Activated naive CD4-positive, alpha-beta T cell treated with anti-CD3 and anti-CD28 coated beads, Interleukin-2, amount 50 U/mL, for 24 hours (primary cell): Measurements from ENCODE around the gene TTC19.
"Not testable (repeated sequence)": the region's sequence is repeated elsewhere in the genome, so short reads cannot be mapped to it uniquely, and the experiment has no call there.

Experiments used
- H3K27ac Mint-ChIP-seq: one replicate; pipeline ENCODE4 v1.8.0; 2021; ENCODE audit warnings: mild to moderate bottlenecking, mixed read lengths
- H3K27me3 Mint-ChIP-seq: one replicate; pipeline ENCODE4 v1.8.0; 2021; ENCODE audit warnings: mixed read lengths
- H3K36me3 Mint-ChIP-seq: one replicate; pipeline ENCODE4 v1.8.0; 2021; ENCODE audit warnings: mixed read lengths
- H3K4me1 Mint-ChIP-seq: one replicate; pipeline ENCODE4 v1.8.0; 2021; ENCODE audit warnings: mixed read lengths
- H3K4me3 Mint-ChIP-seq: one replicate; pipeline ENCODE4 v1.8.0; 2021; ENCODE audit warnings: mild to moderate bottlenecking, mixed read lengths
- H3K9me3 Mint-ChIP-seq: one replicate; pipeline ENCODE4 v1.8.0; 2021; ENCODE audit warnings: mixed read lengths

The TTC19 gene

GRCh38 chr17:15967706-15968399 lies 31.8 kb upstream of the TTC19 start:
- Mint-ChIP-seq H3K4me3 (no peak overlapping the region), H3K36me3 (no peaks in the 10 kb centered on the region), H3K27ac (no peak overlapping the region), H3K4me1 (peaks cover 8% of the 10 kb centered on the region), H3K9me3 (no peaks in the 10 kb centered on the region), H3K27me3 (peaks cover 2% of the 10 kb centered on the region)

GRCh38 chr17:15969463-15969862 lies 30.2 kb upstream of the TTC19 start:
- peaks cover 8% of the 10 kb centered on the region for H3K4me1 Mint-ChIP-seq
- no peaks in the 10 kb centered on the region for H3K9me3 Mint-ChIP-seq
- H3K27me3 Mint-ChIP-seq, result peaks cover 2% of the 10 kb centered on the region
- H3K36me3 Mint-ChIP-seq, result no peaks in the 10 kb centered on the region
- no peak overlapping the region for H3K4me3 Mint-ChIP-seq
- no peak overlapping the region for H3K27ac Mint-ChIP-seq

DNA sequence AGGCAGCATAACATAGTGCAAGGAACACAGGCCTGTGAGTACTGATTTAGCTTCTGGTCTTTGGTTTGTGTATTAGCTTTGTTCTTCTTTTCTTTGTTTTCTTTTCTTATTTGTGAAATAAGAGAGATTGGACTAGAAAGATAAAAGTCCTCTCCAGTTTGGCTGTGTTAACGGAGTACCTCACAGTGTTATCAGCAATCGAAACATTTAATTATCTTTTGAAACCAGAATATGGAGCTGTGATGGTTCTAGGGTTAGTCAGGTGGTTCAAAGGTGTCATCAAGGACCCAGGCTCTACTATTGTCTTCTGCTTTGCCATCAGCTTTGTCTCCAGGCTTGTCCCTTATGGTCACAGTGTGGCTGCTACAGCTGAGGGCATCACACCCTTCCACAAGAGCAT lies 29.1 kb upstream of the TTC19 start:
- Mint-ChIP-seq H3K4me1 (peaks cover 8% of the 10 kb centered on the region), H3K9me3 (no peaks in the 10 kb centered on the region), H3K27me3 (peaks cover 2% of the 10 kb centered on the region), H3K4me3 (no peak overlapping the region), H3K36me3 (no peaks in the 10 kb centered on the region), H3K27ac (no peak overlapping the region)

GRCh38 chr17:15971098-15971678 lies 28.4 kb upstream of the TTC19 start:
- Mint-ChIP-seq H3K9me3 (no peaks in the 10 kb centered on the region), H3K27me3 (peaks cover 2% of the 10 kb centered on the region), H3K36me3 (no peaks in the 10 kb centered on the region), H3K4me3 (no peak overlapping the region), H3K27ac (no peak overlapping the region), H3K4me1 (peaks cover 8% of the 10 kb centered on the region)

GRCh38 chr17:15971882-15972281 lies 27.7 kb upstream of the TTC19 start:
- H3K36me3 Mint-ChIP-seq, result peaks cover 2% of the 10 kb centered on the region
- peaks cover 2% of the 10 kb centered on the region for H3K27me3 Mint-ChIP-seq
- peaks cover 4% of the 10 kb centered on the region for H3K4me1 Mint-ChIP-seq
- no peaks in the 10 kb centered on the region for H3K9me3 Mint-ChIP-seq
- H3K4me3 Mint-ChIP-seq, result no peak overlapping the region
- H3K27ac Mint-ChIP-seq, result no peak overlapping the region

GRCh38 chr17:15972497-15972951 lies 27.1 kb upstream of the TTC19 start:
- H3K27me3 Mint-ChIP-seq, result peaks cover 2% of the 10 kb centered on the region
- H3K27ac Mint-ChIP-seq, result no peak overlapping the region
- H3K4me1 Mint-ChIP-seq, result peaks cover 4% of the 10 kb centered on the region
- no peak overlapping the region for H3K4me3 Mint-ChIP-seq
- H3K36me3 Mint-ChIP-seq, result peaks cover 3% of the 10 kb centered on the region
- no peaks in the 10 kb centered on the region for H3K9me3 Mint-ChIP-seq

DNA sequence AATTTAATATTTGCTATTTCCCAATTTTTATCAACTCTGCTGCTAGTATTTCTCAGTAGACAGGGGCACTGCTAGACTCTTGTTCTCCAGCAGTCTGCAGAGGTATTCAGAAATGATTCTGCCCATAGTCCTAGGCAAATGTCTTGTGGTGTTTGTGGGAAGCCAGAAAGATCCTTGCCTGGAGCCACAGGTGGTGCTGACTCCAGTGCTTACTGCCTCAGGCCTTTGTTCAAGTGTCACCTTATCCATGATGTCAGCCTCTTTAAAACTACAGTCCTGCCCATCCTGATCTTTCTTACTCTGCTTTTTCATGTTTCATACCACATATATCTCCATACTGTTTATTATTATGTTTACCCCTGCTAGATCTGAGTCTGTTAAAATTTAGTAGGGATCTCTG lies 26.6 kb upstream of the TTC19 start:
- Mint-ChIP-seq H3K27ac (no peak overlapping the region), H3K27me3 (peaks cover 2% of the 10 kb centered on the region), H3K9me3 (no peaks in the 10 kb centered on the region), H3K36me3 (peaks cover 6% of the 10 kb centered on the region), H3K4me3 (no peak overlapping the region), H3K4me1 (no peaks in the 10 kb centered on the region)

DNA sequence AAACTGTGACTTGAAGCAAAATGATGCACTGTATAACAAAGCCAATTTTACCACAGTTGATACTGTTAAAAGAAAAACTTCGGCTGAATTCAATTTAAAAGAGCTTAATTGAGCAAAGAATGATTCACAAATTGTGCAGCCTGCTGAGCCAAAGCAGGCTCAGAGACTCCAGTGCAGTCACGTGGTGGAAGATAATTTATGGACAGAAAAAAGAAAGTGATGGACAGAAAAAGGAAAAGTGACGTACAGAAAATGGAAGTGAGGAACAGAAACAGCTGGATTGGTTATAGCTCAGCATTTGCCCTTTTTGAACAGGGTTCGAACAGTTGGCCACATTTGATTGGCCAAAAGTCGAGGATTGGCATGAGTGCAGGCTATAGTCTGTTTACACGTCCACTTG lies 25.8 kb upstream of the TTC19 start:
- Mint-ChIP-seq H3K27ac (peak overlapping the region; percentile 33), H3K36me3 (peaks cover 7% of the 10 kb centered on the region), H3K27me3 (no peaks in the 10 kb centered on the region), H3K9me3 (no peaks in the 10 kb centered on the region), H3K4me1 (no peaks in the 10 kb centered on the region), H3K4me3 (no peak overlapping the region)

DNA sequence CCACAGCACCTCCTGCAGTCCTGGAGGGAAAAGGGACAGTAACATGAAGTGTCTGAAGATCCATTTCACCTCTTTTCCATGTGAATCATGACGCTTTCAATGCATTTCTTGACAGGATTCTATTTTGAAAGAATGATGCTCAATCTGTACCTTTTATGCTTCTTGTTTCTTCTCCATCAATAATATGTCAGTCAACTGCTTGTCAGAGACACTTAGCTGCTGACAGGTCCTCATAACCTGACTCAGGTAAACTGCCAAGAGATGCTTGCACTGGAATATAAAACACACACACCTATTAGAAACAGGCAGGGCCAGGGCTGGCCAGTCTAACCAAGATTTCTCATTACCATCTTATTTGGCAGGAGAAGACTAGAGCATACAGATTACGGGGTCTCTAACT lies 21.7 kb upstream of the TTC19 start:
- no peak overlapping the region for H3K27ac Mint-ChIP-seq
- no peaks in the 10 kb centered on the region for H3K9me3 Mint-ChIP-seq
- H3K36me3 Mint-ChIP-seq, result peaks cover 18% of the 10 kb centered on the region
- H3K27me3 Mint-ChIP-seq, result no peaks in the 10 kb centered on the region
- H3K4me3 Mint-ChIP-seq, result no peak overlapping the region
- peaks cover 25% of the 10 kb centered on the region for H3K4me1 Mint-ChIP-seq

GRCh38 chr17:15978606-15979005 lies 21.0 kb upstream of the TTC19 start:
- Mint-ChIP-seq H3K4me1 (peaks cover 25% of the 10 kb centered on the region), H3K27me3 (no peaks in the 10 kb centered on the region), H3K9me3 (no peaks in the 10 kb centered on the region), H3K36me3 (peaks cover 18% of the 10 kb centered on the region), H3K4me3 (no peak overlapping the region), H3K27ac (no peak overlapping the region)

DNA sequence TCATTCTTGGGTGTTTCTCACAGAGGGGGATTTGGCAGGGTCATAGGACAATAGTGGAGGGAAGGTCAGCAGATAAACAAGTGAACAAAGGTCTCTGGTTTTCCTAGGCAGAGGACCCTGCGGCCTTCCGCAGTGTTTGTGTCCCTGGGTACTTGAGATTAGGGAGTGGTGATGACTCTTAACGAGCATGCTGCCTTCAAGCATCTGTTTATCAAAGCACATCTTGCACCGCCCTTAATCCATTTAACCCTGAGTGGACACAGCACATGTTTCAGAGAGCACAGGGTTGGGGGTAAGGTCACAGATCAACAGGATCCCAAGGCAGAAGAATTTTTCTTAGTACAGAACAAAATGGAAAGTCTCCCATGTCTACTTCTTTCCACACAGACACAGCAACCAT lies 20.6 kb upstream of the TTC19 start:
- not testable (repeated sequence) for H3K27me3 Mint-ChIP-seq, H3K4me3 Mint-ChIP-seq, H3K27ac Mint-ChIP-seq, H3K9me3 Mint-ChIP-seq
- peaks cover 20% of the 10 kb centered on the region for H3K36me3 Mint-ChIP-seq
- H3K4me1 Mint-ChIP-seq, result peaks cover 25% of the 10 kb centered on the region

DNA sequence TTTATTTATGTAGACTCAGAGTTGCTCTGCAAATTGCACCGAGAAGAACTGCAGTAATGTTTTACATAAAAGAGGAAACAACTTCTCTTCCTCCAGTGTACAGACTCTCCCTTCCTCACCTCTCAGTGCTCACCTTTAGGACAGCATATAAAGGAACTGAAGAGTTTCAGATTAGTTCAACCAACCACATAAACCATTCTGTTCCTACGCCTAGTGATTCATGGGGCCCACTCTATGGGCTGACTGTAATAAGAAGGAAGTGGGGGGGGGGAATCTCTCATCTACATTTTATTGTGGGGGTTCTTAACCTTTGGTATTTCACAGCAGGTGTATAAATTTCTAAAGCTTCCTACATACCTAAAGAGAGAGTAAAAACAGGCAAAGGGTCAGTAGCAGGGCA lies 18.4 kb upstream of the TTC19 start:
- peak overlapping the region; percentile 68 for H3K27ac Mint-ChIP-seq
- peaks cover 23% of the 10 kb centered on the region for H3K36me3 Mint-ChIP-seq
- peaks cover 25% of the 10 kb centered on the region for H3K4me1 Mint-ChIP-seq
- H3K4me3 Mint-ChIP-seq, result peak overlapping the region; percentile 63
- H3K27me3 Mint-ChIP-seq, result no peaks in the 10 kb centered on the region
- no peaks in the 10 kb centered on the region for H3K9me3 Mint-ChIP-seq

DNA sequence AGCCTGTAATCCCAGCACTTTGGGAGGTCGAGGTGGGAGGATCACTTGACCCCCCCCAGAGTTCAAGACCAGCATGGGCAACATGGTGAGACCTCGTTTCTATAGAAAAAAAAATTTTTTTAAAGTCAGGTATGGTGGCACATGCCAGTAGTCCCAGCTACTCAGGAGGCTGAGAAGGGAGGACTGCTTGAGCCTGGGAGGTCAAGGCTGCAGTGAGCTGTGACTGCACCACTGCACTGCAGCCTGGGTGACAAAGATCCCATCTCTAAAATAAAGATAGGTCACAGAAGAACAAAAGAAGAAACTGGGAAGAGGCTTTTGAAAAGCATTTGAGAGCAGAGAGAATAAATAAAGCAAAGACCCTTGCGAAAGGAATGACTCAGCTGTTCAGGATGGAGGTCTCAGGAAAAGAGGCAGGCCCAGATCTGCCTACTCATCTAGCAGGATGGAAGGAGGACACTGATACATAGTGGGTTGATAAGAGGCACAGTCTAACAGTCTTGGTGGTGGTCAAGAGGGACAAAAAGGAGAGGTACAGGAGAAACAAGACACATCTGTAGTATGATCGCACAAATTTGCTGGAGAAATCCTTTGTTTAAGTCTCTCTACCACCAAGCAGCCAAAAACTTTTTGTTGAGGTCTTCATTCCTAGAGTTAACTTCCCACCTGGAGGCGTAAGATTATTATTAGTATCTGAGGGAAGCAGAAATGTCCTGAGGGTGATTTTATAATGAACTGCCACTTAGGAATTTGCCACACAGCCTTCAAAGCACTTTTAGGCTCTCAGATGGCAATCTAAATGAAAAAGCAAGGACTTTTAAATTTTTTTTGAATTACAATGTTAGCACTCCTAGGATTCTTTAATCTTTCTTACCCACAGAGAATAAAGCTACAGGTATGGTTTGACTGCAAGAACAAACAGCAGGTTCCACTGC lies 17.7 kb upstream of the TTC19 start:
- Mint-ChIP-seq H3K4me1 (peaks cover 25% of the 10 kb centered on the region), H3K27ac (no peak overlapping the region)

GRCh38 chr17:15996322-15996721 lies 3.3 kb upstream of the TTC19 start:
- Mint-ChIP-seq H3K27me3 (no peaks in the 10 kb centered on the region), H3K9me3 (no peaks in the 10 kb centered on the region), H3K27ac (no peak overlapping the region), H3K36me3 (peaks cover 11% of the 10 kb centered on the region), H3K4me3 (no peak overlapping the region), H3K4me1 (peaks cover 22% of the 10 kb centered on the region)

More for the DNA sequence above, 17.7 kb upstream of the TTC19 start:
- peaks cover 22% of the 10 kb centered on the region for H3K36me3 Mint-ChIP-seq
- no peaks in the 10 kb centered on the region for H3K9me3 Mint-ChIP-seq
- H3K27me3 Mint-ChIP-seq, result no peaks in the 10 kb centered on the region
- H3K4me3 Mint-ChIP-seq, result no peak overlapping the region

- no peaks in the 10 kb centered on the region for H3K9me3 Mint-ChIP-seq
- peaks cover 36% of the 10 kb centered on the region for H3K4me1 Mint-ChIP-seq
- H3K27ac Mint-ChIP-seq, result no peak overlapping the region
- peaks cover 19% of the 10 kb centered on the region for H3K36me3 Mint-ChIP-seq
- H3K27me3 Mint-ChIP-seq, result no peaks in the 10 kb centered on the region
- H3K4me3 Mint-ChIP-seq, result peak overlapping the region; percentile 95
These were observed 1.5 kb upstream of the TTC19 start for GRCh38 chr17:15998031-15998562.
